ENCODE data around the gene FADS3.

The FADS3 gene

GRCh38 chr11:61919705-61920631, 28.6 kb upstream of the FADS3 start:
- TF ChIP-seq CTCF (IDR thresholded peaks at IDR 0.05; ENCODE audit: control insufficient read depth, extremely low read depth, insufficient read depth) = no peak
- no peak overlapping the region for H3K4me3 ChIP-seq (ENCODE audit: low read depth, low read length)
- DNase-seq (ENCODE audit: low read depth) = no peak

- no peak for DNase-seq (ENCODE audit: low read depth)
- H3K4me3 ChIP-seq (ENCODE audit: low read depth, low read length) = no peak overlapping the region
- TF ChIP-seq CTCF (IDR thresholded peaks at IDR 0.05; ENCODE audit: control insufficient read depth, extremely low read depth, insufficient read depth) = no peak
Measured at GRCh38 chr11:61918938-61919704, 27.8 kb upstream of the FADS3 start.

GRCh38 chr11:61918251-61918937, 27.0 kb upstream of the FADS3 start:
- DNase-seq (ENCODE audit: low read depth) = no peak
- no peak for TF ChIP-seq CTCF (IDR thresholded peaks at IDR 0.05; ENCODE audit: control insufficient read depth, extremely low read depth, insufficient read depth)
- no peak overlapping the region for H3K4me3 ChIP-seq (ENCODE audit: low read depth, low read length)

GRCh38 chr11:61917334-61918109, 26.2 kb upstream of the FADS3 start, which contains the start of gene RAB3IL1:
Gene RAB3IL1 (minus strand): TSS chr11:61917566. CDS start chr11:61917367, 199 bp downstream.
- H3K4me3 ChIP-seq (ENCODE audit: low read depth, low read length) = peak within 1 kb of the TSS; percentile 56
- no peak for DNase-seq (ENCODE audit: low read depth)
- no peak for TF ChIP-seq CTCF (IDR thresholded peaks at IDR 0.05; ENCODE audit: control insufficient read depth, extremely low read depth, insufficient read depth)

- H3K4me3 ChIP-seq (ENCODE audit: low read depth, low read length) = peak overlapping the region; percentile 56
- no peak for DNase-seq (ENCODE audit: low read depth)
Measured at GRCh38 chr11:61916737-61917333, 25.5 kb upstream of the FADS3 start.

More at GRCh38 chr11:61916737-61917333, 25.5 kb upstream of the FADS3 start:
- no peak for TF ChIP-seq CTCF (IDR thresholded peaks at IDR 0.05; ENCODE audit: control insufficient read depth, extremely low read depth, insufficient read depth)
